DOHH2 (cell line): ENCODE data around the gene ADAMTSL1.

Experiments used
- H3F3A ChIP-seq: fragments of 200-600 bp; sonication (generic), shearing (Covaris generic); 2 replicates; pipeline ENCODE4 v1.6.0; 2016; ENCODE audit warnings: antibody characterized with exemption, mild to moderate bottlenecking; ENCODE audit not compliant: control insufficient read depth, insufficient read depth
- H3K27ac ChIP-seq: fragments of 200-600 bp; sonication (generic); 2 replicates; pipeline ENCODE4 v1.5.1; 2014; ENCODE audit warnings: low read depth, mild to moderate bottlenecking, low read length, moderate library complexity
- H3K27me3 ChIP-seq: fragments of 200-600 bp; sonication (generic); 2 replicates; pipeline ENCODE4 v1.6.1; 2014; ENCODE audit warnings: mild to moderate bottlenecking, low read length, mixed read lengths; ENCODE audit not compliant: control insufficient read depth
- H3K36me3 ChIP-seq: fragments of 200-600 bp; sonication (generic); 2 replicates; pipeline ENCODE4 v1.6.1; 2014; ENCODE audit warnings: mild to moderate bottlenecking, low read length, moderate library complexity, mixed read lengths; ENCODE audit not compliant: control insufficient read depth
- H3K4me1 ChIP-seq: fragments of 200-600 bp; sonication (generic); 2 replicates; pipeline ENCODE4 v1.6.1; 2014; ENCODE audit warnings: mild to moderate bottlenecking, low read length, mixed read lengths; ENCODE audit not compliant: control insufficient read depth
- H3K4me2 ChIP-seq: fragments of 200-600 bp; sonication (generic); 2 replicates; pipeline ENCODE4 v1.6.0; 2014; ENCODE audit warnings: mild to moderate bottlenecking, low read length, moderate library complexity
- H3K4me3 ChIP-seq: fragments of 200-600 bp; sonication (generic); 2 replicates; pipeline ENCODE4 v1.5.1; 2014; ENCODE audit warnings: mild to moderate bottlenecking, low read length, mixed read lengths
- H3K79me2 ChIP-seq: fragments of 200-600 bp; sonication (generic); 2 replicates; pipeline ENCODE4 v1.6.1; 2014; ENCODE audit warnings: mild to moderate bottlenecking, low read length, mixed read lengths; ENCODE audit not compliant: control insufficient read depth
- H3K9me2 ChIP-seq: fragments of 200-600 bp; sonication (generic); replicated peaks from 2 replicates; pipeline ENCODE4 v1.6.1; 2014; ENCODE audit warnings: mild to moderate bottlenecking, low read length, mixed read lengths; ENCODE audit not compliant: control insufficient read depth
- H3K9me3 ChIP-seq: fragments of 200-600 bp; sonication (generic); 2 replicates; pipeline ENCODE4 v1.6.1; 2014; ENCODE audit warnings: antibody characterized with exemption, low read length, mixed read lengths; ENCODE audit not compliant: control insufficient read depth, insufficient read depth
- H4K20me1 ChIP-seq: fragments of 200-600 bp; sonication (generic); 2 replicates; pipeline ENCODE4 v1.6.0; 2014; ENCODE audit warnings: low read depth, mild to moderate bottlenecking, antibody characterized with exemption, low read length, moderate library complexity; ENCODE audit not compliant: control insufficient read depth, insufficient read depth
- EZH2phosphoT487 ChIP-seq: fragments of 200-600 bp; sonication (generic); IDR thresholded peaks from 2 replicates; pipeline ENCODE4 v1.6.1; 2017; ENCODE audit warnings: borderline replicate concordance, mild to moderate bottlenecking, antibody characterized with exemption, low read length, moderate library complexity, mixed read lengths
- TF ChIP-seq, protein P1 (sequence below): fragments of 200-600 bp; sonication (generic); IDR thresholded peaks from one replicate; pipeline ENCODE4 v1.5.1; 2014; ENCODE audit warnings: antibody characterized with exemption, mild to moderate bottlenecking, low read depth, low read length; ENCODE audit not compliant: poor library complexity, severe bottlenecking

Gene ADAMTSL1

DNA sequence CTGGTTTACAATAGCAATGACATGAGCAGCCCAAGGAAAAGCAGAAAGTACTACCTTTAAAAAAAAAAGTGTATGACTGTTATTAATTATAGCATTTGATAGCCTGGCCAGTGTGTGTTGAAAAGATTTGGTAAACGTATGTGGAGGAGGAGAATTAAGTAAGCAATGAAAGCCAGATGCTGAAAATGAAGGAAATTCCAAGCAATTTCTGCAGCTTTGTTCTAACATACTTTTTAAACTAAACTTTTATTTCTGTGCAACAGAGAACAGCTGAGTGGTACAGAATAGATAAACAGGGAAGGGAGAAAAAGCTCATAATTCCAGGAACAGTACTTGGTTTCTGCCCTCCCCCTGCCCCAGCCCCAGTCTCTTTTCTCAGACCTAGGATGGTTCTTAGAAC lies 252.6 kb downstream of the ADAMTSL1 start:
- H3K27me3 ChIP-seq: no peaks in the 10 kb centered on the region
- no peak overlapping the region for H3K4me2 ChIP-seq
- no peaks in the 10 kb centered on the region for H4K20me1 ChIP-seq
- H3K36me3 ChIP-seq: no peaks in the 10 kb centered on the region
- H3K27ac ChIP-seq: no peak overlapping the region
- TF ChIP-seq, protein P1, sequence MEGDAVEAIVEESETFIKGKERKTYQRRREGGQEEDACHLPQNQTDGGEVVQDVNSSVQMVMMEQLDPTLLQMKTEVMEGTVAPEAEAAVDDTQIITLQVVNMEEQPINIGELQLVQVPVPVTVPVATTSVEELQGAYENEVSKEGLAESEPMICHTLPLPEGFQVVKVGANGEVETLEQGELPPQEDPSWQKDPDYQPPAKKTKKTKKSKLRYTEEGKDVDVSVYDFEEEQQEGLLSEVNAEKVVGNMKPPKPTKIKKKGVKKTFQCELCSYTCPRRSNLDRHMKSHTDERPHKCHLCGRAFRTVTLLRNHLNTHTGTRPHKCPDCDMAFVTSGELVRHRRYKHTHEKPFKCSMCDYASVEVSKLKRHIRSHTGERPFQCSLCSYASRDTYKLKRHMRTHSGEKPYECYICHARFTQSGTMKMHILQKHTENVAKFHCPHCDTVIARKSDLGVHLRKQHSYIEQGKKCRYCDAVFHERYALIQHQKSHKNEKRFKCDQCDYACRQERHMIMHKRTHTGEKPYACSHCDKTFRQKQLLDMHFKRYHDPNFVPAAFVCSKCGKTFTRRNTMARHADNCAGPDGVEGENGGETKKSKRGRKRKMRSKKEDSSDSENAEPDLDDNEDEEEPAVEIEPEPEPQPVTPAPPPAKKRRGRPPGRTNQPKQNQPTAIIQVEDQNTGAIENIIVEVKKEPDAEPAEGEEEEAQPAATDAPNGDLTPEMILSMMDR: no peak
- TF ChIP-seq EZH2phosphoT487: no peak
- no peaks in the 10 kb centered on the region for H3F3A ChIP-seq
- H3K4me1 ChIP-seq: no peaks in the 10 kb centered on the region
- no peaks in the 10 kb centered on the region for H3K9me2 ChIP-seq
- no peaks in the 10 kb centered on the region for H3K9me3 ChIP-seq
- no peak overlapping the region for H3K4me3 ChIP-seq
- H3K79me2 ChIP-seq: no peaks in the 10 kb centered on the region

- Histone ChIP-seq H3K4me2 (no peak overlapping the region), H4K20me1 (no peaks in the 10 kb centered on the region)
Observed at GRCh38 chr9:18727904-18728303, 254.0 kb downstream of the ADAMTSL1 start.

DNA sequence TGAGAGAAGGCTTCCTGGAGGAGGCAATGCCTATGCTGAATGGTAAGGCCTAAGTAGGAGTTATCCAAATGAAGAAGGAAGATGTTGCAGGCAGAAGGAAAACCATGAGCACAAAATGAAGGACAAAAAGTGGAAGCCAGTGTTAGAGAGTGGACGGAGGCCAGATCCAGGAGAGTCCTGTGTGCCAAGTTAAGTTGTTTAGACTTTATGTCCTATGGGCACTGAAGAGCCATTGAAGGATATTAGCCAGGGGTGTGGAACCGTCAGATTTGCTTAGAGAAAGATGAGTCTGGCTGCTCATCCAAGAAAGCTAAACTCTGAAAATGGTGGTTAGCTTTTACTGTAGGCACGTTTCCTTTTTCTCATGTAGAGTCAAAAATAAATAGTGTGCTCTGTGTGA lies 254.7 kb downstream of the ADAMTSL1 start:
- Histone ChIP-seq H3K9me3 (no peaks in the 10 kb centered on the region), H3F3A (no peaks in the 10 kb centered on the region), H3K27me3 (no peaks in the 10 kb centered on the region), H3K4me1 (no peaks in the 10 kb centered on the region), H3K36me3 (no peaks in the 10 kb centered on the region), H3K27ac (no peak overlapping the region), H3K4me2 (no peak overlapping the region), H3K79me2 (no peaks in the 10 kb centered on the region), H3K9me2 (no peaks in the 10 kb centered on the region), H3K4me3 (no peak overlapping the region), H4K20me1 (no peaks in the 10 kb centered on the region)
- TF ChIP-seq, protein P1: no peak
- no peak for TF ChIP-seq EZH2phosphoT487

More at GRCh38 chr9:18727904-18728303, 254.0 kb downstream of the ADAMTSL1 start:
- H3F3A ChIP-seq: no peaks in the 10 kb centered on the region
- no peaks in the 10 kb centered on the region for H3K27me3 ChIP-seq
- H3K36me3 ChIP-seq: no peaks in the 10 kb centered on the region
- TF ChIP-seq EZH2phosphoT487: no peak
- TF ChIP-seq, protein P1: no peak
- no peaks in the 10 kb centered on the region for H3K9me3 ChIP-seq
- no peak overlapping the region for H3K27ac ChIP-seq
- no peaks in the 10 kb centered on the region for H3K4me1 ChIP-seq
- no peaks in the 10 kb centered on the region for H3K79me2 ChIP-seq
- H3K9me2 ChIP-seq: no peaks in the 10 kb centered on the region
- no peak overlapping the region for H3K4me3 ChIP-seq

DNA sequence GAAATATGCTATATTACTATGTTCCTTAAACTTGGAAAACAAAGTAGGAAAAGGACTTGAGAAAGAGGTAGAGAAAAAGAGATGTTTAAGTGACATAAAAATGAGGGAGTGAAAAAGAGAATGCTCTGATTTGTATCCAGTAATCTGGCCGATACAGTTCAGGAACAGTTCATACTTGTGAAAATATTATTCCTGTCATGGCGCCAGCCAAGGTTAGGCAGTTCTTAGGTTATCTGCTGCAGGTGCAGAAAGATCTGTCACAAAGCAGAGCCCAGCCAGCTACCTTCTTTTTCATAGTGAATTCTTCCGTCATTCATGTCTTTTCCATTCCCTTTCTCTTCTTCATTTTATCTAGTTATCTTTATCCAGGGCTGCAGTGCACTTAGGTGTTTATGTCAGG lies 256.3 kb downstream of the ADAMTSL1 start:
- no peak overlapping the region for H3K4me2 ChIP-seq
- H3K79me2 ChIP-seq: no peaks in the 10 kb centered on the region
- H3K27ac ChIP-seq: no peak overlapping the region
- no peaks in the 10 kb centered on the region for H4K20me1 ChIP-seq
- TF ChIP-seq, protein P1: no peak
- TF ChIP-seq EZH2phosphoT487: no peak
- H3K9me3 ChIP-seq: no peaks in the 10 kb centered on the region
- no peaks in the 10 kb centered on the region for H3K27me3 ChIP-seq
- H3K4me3 ChIP-seq: no peak overlapping the region
- no peaks in the 10 kb centered on the region for H3K36me3 ChIP-seq
- no peaks in the 10 kb centered on the region for H3F3A ChIP-seq
- H3K4me1 ChIP-seq: no peaks in the 10 kb centered on the region
- H3K9me2 ChIP-seq: no peaks in the 10 kb centered on the region
